GM12873 (cell line): ENCODE data around the gene C9.

Experiments
- CTCF ChIP-seq: IDR thresholded peaks from 2 replicates; pipeline ENCODE4 v1.5.1; 2012; ENCODE audit warnings: low read depth, mild to moderate bottlenecking, moderate library complexity, low read length, control low read depth; ENCODE audit not compliant: insufficient read depth; ENCODE audit errors: missing control alignments

Gene C9

GRCh38 chr5:39400713-39401578 lies 36.7 kb upstream of the C9 start:
- no peak for TF ChIP-seq CTCF

GRCh38 chr5:39399135-39400036 lies 35.1 kb upstream of the C9 start:
- no peak for TF ChIP-seq CTCF

- TF ChIP-seq CTCF: no peak
Measured at GRCh38 chr5:39396843-39397242, 32.5 kb upstream of the C9 start.

GRCh38 chr5:39395521-39395920 lies 31.2 kb upstream of the C9 start:
- no peak for TF ChIP-seq CTCF

GRCh38 chr5:39394946-39395345 lies 30.7 kb upstream of the C9 start:
- TF ChIP-seq CTCF: no peak

- TF ChIP-seq CTCF: no peak
Measured at GRCh38 chr5:39390945-39391344, 26.6 kb upstream of the C9 start.

- no peak for TF ChIP-seq CTCF
Measured at GRCh38 chr5:39387293-39387692, 23.0 kb upstream of the C9 start.
